MM.1S (cell line): Measurements from ENCODE around the gene RNASEL.

Source experiments
- CTCF ChIP-seq: fragments of 300-600 bp; sonication (generic); IDR thresholded peaks from 2 replicates; pipeline ENCODE4 v1.5.1; 2016; ENCODE audit warnings: antibody characterized with exemption, low read length, mixed read lengths
- EZH2 ChIP-seq: fragments of 300-600 bp; sonication (generic); optimal IDR thresholded peaks from 2 replicates; pipeline ENCODE3; 2017; ENCODE audit warnings: low read depth, mild to moderate bottlenecking, antibody characterized with exemption, low read length, mixed read lengths

GRCh38 chr1:182588500-182589396 is at the start of gene RNASEL:
- TF ChIP-seq CTCF (no peak), EZH2 (no peak)
